SU-DHL-6 (cell line): ENCODE measurements around the gene ANKRD44.
"Not testable (repeated sequence)": the region's sequence is repeated elsewhere in the genome, so short reads cannot be mapped to it uniquely, and the experiment has no call there.

Source experiments
- H2AFZ ChIP-seq: fragments of 200-600 bp; sonication (generic); 2 replicates; pipeline ENCODE4 v1.6.1; 2014; ENCODE audit warnings: low read depth, mild to moderate bottlenecking, moderate library complexity, mixed read lengths, antibody characterized with exemption, low read length; ENCODE audit not compliant: severe bottlenecking
- H3F3A ChIP-seq: fragments of 200-600 bp; shearing (Covaris generic); 2 replicates; pipeline ENCODE4 v1.6.0; 2016; ENCODE audit warnings: antibody characterized with exemption, mild to moderate bottlenecking; ENCODE audit not compliant: insufficient read depth
- H3K27ac ChIP-seq: fragments of 200-600 bp; sonication (generic); 2 replicates; pipeline ENCODE4 v1.5.1; 2016; ENCODE audit warnings: low read depth, mild to moderate bottlenecking, low read length, moderate library complexity, mixed read lengths
- H3K27me3 ChIP-seq: fragments of 200-600 bp; sonication (generic), shearing (Covaris generic); 2 replicates; pipeline ENCODE4 v1.6.0; 2014; ENCODE audit warnings: mild to moderate bottlenecking, low read length
- H3K36me3 ChIP-seq: fragments of 200-600 bp; sonication (generic); 2 replicates; pipeline ENCODE4 v1.6.1; 2014; ENCODE audit warnings: mild to moderate bottlenecking, low read length, mixed read lengths
- H3K4me2 ChIP-seq: fragments of 300-600, 200-600 bp; shearing (Covaris generic), sonication (generic); 2 replicates; pipeline ENCODE4 v1.6.0; 2014; ENCODE audit warnings: low read length, low read depth, mild to moderate bottlenecking; ENCODE audit not compliant: poor library complexity, severe bottlenecking
- H3K4me3 ChIP-seq: fragments of 200-600 bp; sonication (generic); 2 replicates; pipeline ENCODE4 v1.5.1; 2014; ENCODE audit warnings: antibody characterized with exemption, low read length, mild to moderate bottlenecking, mixed read lengths; ENCODE audit not compliant: insufficient read depth, poor library complexity, severe bottlenecking
- H3K79me2 ChIP-seq: fragments of 200-600 bp; sonication (generic); 2 replicates; pipeline ENCODE4 v1.6.1; 2014; ENCODE audit warnings: mild to moderate bottlenecking, low read length, moderate library complexity; ENCODE audit not compliant: insufficient read depth
- H3K9ac ChIP-seq: fragments of 200-600 bp; sonication (generic); 2 replicates; pipeline ENCODE4 v1.7.0; 2014; ENCODE audit warnings: mild to moderate bottlenecking, low read length
- H3K9me2 ChIP-seq: fragments of 200-600 bp; sonication (generic); replicated peaks from 2 replicates; pipeline ENCODE4 v1.6.1; 2014; ENCODE audit warnings: low read length; ENCODE audit not compliant: insufficient read depth
- H3K9me3 ChIP-seq: fragments of 200-600 bp; sonication (generic); 2 replicates; pipeline ENCODE4 v1.6.1; 2014; ENCODE audit warnings: low read length, mixed read lengths; ENCODE audit not compliant: insufficient read depth
- H4K20me1 ChIP-seq: fragments of 200-600 bp; sonication (generic); 2 replicates; pipeline ENCODE4 v1.6.1; 2014; ENCODE audit warnings: low read depth, mild to moderate bottlenecking, antibody characterized with exemption, low read length, moderate library complexity, mixed read lengths
- CTCF ChIP-seq: fragments of 200-600 bp; sonication (generic); IDR thresholded peaks from one replicate; pipeline ENCODE4 v1.5.1; 2017; ENCODE audit warnings: antibody characterized with exemption, mild to moderate bottlenecking, low read length, moderate library complexity; ENCODE audit not compliant: insufficient read depth, poor library complexity, severe bottlenecking
- EZH2phosphoT487 ChIP-seq: fragments of 200-600 bp; sonication (generic), shearing (Covaris generic); conservative IDR thresholded peaks from 2 replicates; pipeline ENCODE4 v1.6.1; 2018; ENCODE audit warnings: mild to moderate bottlenecking, antibody characterized with exemption, low read length, moderate library complexity, mixed read lengths

The ANKRD44 gene

GRCh38 chr2:197011021-197011417 lies 299.6 kb downstream of the ANKRD44 start:
- no peaks in the 10 kb centered on the region for H3K27me3 ChIP-seq
- no peak overlapping the region for H3K4me3 ChIP-seq
- H3K27ac ChIP-seq, result no peak overlapping the region
- no peak overlapping the region for H2AFZ ChIP-seq
- H3K36me3 ChIP-seq, result no peaks in the 10 kb centered on the region
- no peak overlapping the region for H3K9ac ChIP-seq
- no peaks in the 10 kb centered on the region for H3K79me2 ChIP-seq
- no peaks in the 10 kb centered on the region for H3K9me3 ChIP-seq
- TF ChIP-seq CTCF, result no peak
- TF ChIP-seq EZH2phosphoT487, result no peak
- H3K4me2 ChIP-seq, result no peak overlapping the region
- H3F3A ChIP-seq, result no peaks in the 10 kb centered on the region
- H3K9me2 ChIP-seq, result no peaks in the 10 kb centered on the region
- no peaks in the 10 kb centered on the region for H4K20me1 ChIP-seq

DNA sequence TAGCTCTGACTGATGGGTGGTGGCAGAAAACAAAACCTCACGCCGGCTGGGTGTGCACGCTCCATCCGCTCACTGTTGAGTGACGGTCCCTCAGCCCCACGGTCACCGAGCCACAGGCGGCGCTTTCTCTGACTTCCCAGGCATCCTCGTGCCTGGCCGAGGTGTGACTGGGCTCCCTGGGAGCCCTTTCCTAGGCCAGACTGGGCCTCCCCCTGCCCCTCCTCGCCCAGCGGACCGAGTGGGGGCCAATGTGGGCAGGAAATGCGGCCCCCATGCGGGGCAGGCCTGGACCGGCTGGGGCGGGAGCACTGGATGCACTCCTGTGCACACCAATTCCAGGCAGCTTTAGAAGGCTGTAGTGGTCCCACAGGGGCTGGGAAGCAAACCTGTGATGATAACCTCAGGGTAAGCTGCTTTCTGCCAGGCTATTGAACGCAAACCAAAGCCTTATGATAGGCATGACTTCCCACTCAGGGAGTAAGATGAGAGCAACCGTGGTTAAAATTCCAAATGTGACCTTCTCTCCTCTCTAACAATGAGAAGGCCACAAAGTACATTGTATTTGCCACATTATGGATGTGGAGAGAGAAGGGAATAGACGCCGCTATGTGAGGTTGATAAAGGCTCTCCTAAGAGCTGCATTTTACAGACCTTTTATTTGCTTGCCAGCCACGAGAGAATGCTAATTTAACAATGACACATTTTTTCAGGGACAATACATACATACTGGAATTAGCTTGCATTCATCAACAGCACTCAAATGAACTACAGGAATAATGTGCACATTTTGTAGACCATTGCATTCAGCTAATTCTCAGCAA lies 300.2 kb downstream of the ANKRD44 start:
- no peak overlapping the region for H3K9ac ChIP-seq
- H4K20me1 ChIP-seq, result no peaks in the 10 kb centered on the region
- TF ChIP-seq CTCF (no peak), EZH2phosphoT487 (no peak)
- no peaks in the 10 kb centered on the region for H3K27me3 ChIP-seq
- H3K4me3 ChIP-seq, result no peak overlapping the region
- no peak overlapping the region for H2AFZ ChIP-seq
- H3K27ac ChIP-seq, result no peak overlapping the region
- no peaks in the 10 kb centered on the region for H3K79me2 ChIP-seq
- H3K9me2 ChIP-seq, result no peaks in the 10 kb centered on the region
- H3K9me3 ChIP-seq, result no peaks in the 10 kb centered on the region
- H3F3A ChIP-seq, result no peaks in the 10 kb centered on the region
- H3K4me2 ChIP-seq, result no peak overlapping the region
- H3K36me3 ChIP-seq, result 0 out of 2 replicates have a peak, but pooled peaks cover under 1% of the 10 kb centered on the region

- not testable (repeated sequence) for H4K20me1 ChIP-seq, H3K9ac ChIP-seq, H3K9me3 ChIP-seq, H2AFZ ChIP-seq, H3K36me3 ChIP-seq, H3K4me3 ChIP-seq, H3K27me3 ChIP-seq, H3K4me2 ChIP-seq, H3K9me2 ChIP-seq, H3K27ac ChIP-seq, H3F3A ChIP-seq, H3K79me2 ChIP-seq
Observed at GRCh38 chr2:197008741-197009341, 301.7 kb downstream of the ANKRD44 start.
